ENCODE data around the gene SSBP2.
A peak's percentile ranks its signal among the peaks of the same experiment; 100 is the strongest.
"Not testable (repeated sequence)": the region's sequence is repeated elsewhere in the genome, so short reads cannot be mapped to it uniquely, and the experiment has no call there.

Gene SSBP2

DNA sequence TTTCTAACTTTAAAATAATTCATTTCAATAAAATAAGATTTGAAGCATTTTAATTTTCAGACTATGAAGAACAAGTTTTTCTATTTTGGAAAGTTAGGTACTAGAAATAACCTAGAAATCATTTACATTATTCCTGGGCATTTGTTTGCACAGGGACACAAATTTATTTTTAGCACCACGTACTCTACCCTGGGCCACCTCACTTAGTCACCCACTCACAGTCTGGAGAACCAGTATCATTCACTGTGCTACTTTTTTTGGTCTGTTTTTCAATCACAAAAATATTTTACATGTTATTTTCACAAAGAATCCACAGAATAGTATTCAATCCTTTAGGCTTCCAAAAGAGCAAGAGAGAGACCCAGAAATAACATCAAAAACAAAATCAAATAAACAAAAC lies 228.3 kb downstream of the SSBP2 start:
- no peaks in the 10 kb centered on the region for H3K9me3 Mint-ChIP-seq
- no peak for DNase-seq
- H3K27me3 Mint-ChIP-seq: no peaks in the 10 kb centered on the region
- no peaks in the 10 kb centered on the region for H3K36me3 Mint-ChIP-seq
- CTCF ChIA-PET: no interaction called here
- H3K27ac Mint-ChIP-seq: no peak overlapping the region
- H3K4me3 Mint-ChIP-seq: no peak overlapping the region
- H3K4me1 Mint-ChIP-seq: peaks cover 3% of the 10 kb centered on the region

DNA sequence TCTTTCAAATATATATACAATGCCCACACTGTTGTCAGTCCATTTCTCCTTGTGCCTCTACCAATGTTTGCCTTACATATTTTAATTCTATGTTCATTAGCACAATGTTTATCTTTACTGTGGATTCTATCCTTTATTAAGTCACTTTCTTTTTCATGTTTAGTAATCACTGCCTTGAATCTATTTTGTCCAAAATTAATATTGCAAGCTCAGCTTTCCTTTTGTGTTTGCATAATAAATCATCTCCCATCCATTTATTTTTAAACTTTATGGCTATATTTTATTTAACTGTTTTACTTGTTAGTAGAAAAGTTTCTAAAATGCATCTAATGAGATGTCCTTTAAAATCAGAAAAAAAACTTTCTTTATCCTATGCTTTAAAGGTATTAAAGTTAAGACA lies 230.1 kb downstream of the SSBP2 start:
- no peak for DNase-seq
- Mint-ChIP-seq H3K36me3 (no peaks in the 10 kb centered on the region), H3K9me3 (no peaks in the 10 kb centered on the region), H3K4me3 (no peak overlapping the region), H3K4me1 (peaks cover 3% of the 10 kb centered on the region), H3K27me3 (no peaks in the 10 kb centered on the region), H3K27ac (no peak overlapping the region)
- CTCF ChIA-PET: no interaction called here

DNA sequence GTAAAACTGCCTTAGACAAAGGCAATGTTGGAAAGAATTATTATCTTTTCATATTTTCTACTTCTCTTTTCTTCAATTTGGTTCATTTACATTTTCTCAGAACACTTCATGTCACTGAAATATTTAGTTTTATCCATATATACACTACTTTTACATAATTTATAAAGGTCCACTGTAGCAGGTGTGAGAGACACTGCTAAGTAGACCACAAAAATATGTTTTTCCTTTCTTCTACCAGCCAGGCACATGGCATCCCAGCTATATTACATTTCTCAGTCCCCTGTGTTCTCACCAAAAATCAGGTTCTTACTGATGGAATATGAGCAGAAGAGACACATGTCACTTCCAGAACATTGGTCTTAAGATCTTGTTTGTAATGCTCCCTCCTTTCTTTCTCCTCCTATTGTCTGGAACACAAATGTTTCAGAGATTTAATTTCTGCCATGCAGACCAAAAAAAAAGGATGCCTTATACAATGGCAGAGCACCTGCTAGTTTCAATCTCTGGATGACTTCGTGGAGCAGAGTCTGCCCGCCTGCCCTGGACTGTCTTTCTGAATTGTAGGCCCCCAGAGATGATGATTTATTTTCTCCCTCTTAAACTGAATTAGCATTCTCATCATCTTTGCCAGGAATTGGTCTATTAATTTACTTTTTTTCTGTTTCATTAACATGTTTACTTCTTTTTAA lies 231.5 kb downstream of the SSBP2 start:
- Mint-ChIP-seq H3K4me1 (no peaks in the 10 kb centered on the region), H3K36me3 (no peaks in the 10 kb centered on the region), H3K9me3 (no peaks in the 10 kb centered on the region), H3K4me3 (no peak overlapping the region), H3K27ac (no peak overlapping the region), H3K27me3 (no peaks in the 10 kb centered on the region)
- CTCF ChIA-PET: no interaction called here
- DNase-seq: no peak

DNA sequence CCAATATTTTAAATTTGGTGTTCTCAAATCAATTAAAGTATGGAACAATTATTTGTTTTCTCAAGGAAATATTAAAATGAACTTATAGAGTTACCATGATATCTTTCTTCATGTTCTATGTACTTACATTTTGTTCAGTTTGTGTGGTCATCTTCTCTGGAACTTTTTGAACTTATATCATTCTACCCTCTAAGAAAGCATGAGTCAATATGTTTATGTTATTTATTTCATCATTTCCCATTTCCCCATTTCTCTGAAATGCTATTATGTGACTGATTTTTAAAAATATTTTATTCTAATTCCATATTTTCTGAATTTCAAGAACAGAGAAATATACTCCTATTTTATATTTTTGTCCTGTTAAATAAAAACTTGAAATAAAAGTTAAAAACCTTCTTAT lies 233.4 kb downstream of the SSBP2 start:
- Mint-ChIP-seq H3K4me3 (no peak overlapping the region), H3K36me3 (no peaks in the 10 kb centered on the region), H3K4me1 (no peaks in the 10 kb centered on the region), H3K9me3 (no peaks in the 10 kb centered on the region), H3K27me3 (no peaks in the 10 kb centered on the region), H3K27ac (no peak overlapping the region)
- CTCF ChIA-PET: interaction anchor here (1.7 kb wide), 1 partner anchor 321 kb away, joined by 5 read pairs; no protein-coding TSS in a partner anchor
- no peak for DNase-seq

GRCh38 chr5:81516091-81516490 lies 234.8 kb downstream of the SSBP2 start:
- CTCF ChIA-PET: interaction anchor here (1.7 kb wide), 1 partner anchor 322 kb away, joined by 5 read pairs; no protein-coding TSS in a partner anchor
- no peak overlapping the region for H3K4me3 Mint-ChIP-seq
- DNase-seq: no peak
- H3K27me3 Mint-ChIP-seq: no peaks in the 10 kb centered on the region
- H3K36me3 Mint-ChIP-seq: no peaks in the 10 kb centered on the region
- no peak overlapping the region for H3K27ac Mint-ChIP-seq
- no peaks in the 10 kb centered on the region for H3K4me1 Mint-ChIP-seq
- H3K9me3 Mint-ChIP-seq: no peaks in the 10 kb centered on the region

DNA sequence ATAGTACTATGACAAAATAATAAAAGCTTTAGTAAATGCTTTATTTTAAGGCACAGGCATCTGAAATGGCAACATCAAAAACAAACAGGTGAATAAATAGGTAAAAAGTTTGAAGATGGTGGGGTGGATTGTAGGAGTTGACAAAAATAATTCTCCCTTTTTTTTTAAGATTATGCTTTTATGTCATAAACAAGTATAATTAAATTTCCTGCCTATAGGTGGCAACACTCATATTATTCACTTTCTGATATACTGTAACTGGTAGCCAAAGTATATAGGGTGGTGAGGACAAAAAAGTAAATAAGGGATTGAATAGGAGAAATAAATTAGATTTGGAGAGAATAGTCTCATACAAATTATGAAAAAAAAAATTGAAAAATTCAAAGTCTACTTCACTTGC lies 236.9 kb downstream of the SSBP2 start:
- no peaks in the 10 kb centered on the region for H3K27me3 Mint-ChIP-seq
- H3K9me3 Mint-ChIP-seq: no peaks in the 10 kb centered on the region
- H3K27ac Mint-ChIP-seq: no peak overlapping the region
- CTCF ChIA-PET: no interaction called here
- H3K4me3 Mint-ChIP-seq: no peak overlapping the region
- no peak for DNase-seq
- H3K4me1 Mint-ChIP-seq: no peaks in the 10 kb centered on the region
- H3K36me3 Mint-ChIP-seq: no peaks in the 10 kb centered on the region

DNA sequence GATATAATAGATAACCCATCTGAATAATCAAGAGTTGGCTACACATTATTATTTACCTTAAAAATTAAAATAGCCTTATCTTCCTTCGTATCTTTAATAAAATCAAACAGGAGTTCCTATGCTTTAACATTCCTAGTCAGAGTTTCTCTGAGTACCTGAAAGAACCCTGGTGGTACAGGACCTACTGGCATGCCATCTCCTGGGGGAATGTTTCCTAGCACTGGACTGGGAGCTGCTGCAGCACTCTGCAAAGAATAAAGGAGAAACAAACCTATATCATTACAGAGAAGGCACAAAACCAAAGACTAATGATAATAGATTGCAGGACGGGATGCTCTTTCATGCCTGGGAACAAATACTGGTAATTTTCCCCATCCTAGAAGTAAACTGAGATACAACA lies 237.4 kb downstream of the SSBP2 start:
- Mint-ChIP-seq H3K4me3 (no peak overlapping the region), H3K4me1 (no peaks in the 10 kb centered on the region), H3K36me3 (no peaks in the 10 kb centered on the region), H3K9me3 (no peaks in the 10 kb centered on the region), H3K27ac (no peak overlapping the region), H3K27me3 (no peaks in the 10 kb centered on the region)
- no peak for DNase-seq
- CTCF ChIA-PET: no interaction called here

DNA sequence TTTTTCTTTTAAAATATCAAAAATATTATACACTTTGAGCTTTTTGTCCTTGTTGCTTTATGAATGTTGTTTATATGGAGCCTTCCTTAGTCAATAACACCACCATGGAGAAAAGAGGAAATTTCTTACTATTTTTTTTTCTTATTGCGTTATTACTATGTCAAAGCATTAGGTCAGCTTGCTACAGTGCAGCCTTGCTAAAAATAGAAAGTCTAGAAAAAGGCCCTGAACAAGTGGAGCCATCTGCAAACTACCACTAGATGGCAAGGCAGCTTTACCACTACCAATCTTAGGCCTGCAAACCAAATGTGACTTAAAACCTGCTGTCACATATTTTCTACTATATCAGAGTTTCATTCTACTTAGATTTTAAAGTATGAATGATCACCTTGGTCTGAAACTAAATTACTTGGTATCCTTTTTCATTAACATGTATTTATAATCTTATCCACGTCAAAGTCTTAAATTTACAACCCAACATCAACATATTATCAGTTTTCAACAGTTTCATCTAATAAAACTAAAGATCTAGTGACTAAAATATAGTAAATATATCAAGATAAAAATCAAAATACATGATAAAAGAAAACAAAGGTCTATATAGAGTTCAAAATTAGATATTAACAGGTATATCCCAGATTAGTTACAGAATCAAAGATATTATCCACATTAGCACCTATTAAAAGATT lies 243.9 kb downstream of the SSBP2 start:
- peaks cover 4% of the 10 kb centered on the region for H3K36me3 Mint-ChIP-seq
- peak; percentile 57 for DNase-seq
- H3K4me3 Mint-ChIP-seq: no peak overlapping the region
- no peaks in the 10 kb centered on the region for H3K4me1 Mint-ChIP-seq
- H3K9me3 Mint-ChIP-seq: no peaks in the 10 kb centered on the region
- H3K27ac Mint-ChIP-seq: no peak overlapping the region
- no peaks in the 10 kb centered on the region for H3K27me3 Mint-ChIP-seq
- CTCF ChIA-PET: interaction anchor here (0.7 to 2.1 kb wide), 4 partner anchors 75 to 658 kb away, joined by 3 to 9 read pairs (median 3); partner anchors contain the start of gene SSBP2

DNA sequence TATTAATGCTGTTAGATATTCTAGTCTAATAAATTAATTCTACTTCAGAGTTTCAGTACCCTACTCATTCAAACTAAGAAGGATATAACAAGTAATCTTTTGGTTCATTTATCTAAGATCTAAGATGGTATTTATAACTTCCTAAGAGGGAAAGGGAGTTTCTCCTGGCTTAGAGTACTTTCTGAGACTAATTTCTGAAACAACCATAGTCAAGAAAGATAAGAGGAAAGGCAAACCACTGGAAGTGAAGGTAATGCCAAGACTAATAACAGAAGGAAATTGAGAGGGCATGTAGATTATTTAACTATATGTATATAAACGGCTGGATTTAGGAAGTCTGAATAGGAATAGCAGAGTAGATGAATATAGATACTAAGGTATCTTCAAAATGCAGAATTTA lies 244.5 kb downstream of the SSBP2 start:
- no peaks in the 10 kb centered on the region for H3K9me3 Mint-ChIP-seq
- H3K4me1 Mint-ChIP-seq: no peaks in the 10 kb centered on the region
- no peak overlapping the region for H3K4me3 Mint-ChIP-seq
- peaks cover 4% of the 10 kb centered on the region for H3K36me3 Mint-ChIP-seq
- H3K27ac Mint-ChIP-seq: no peak overlapping the region
- no peak for DNase-seq
- CTCF ChIA-PET: interaction anchor here (0.9 to 2.1 kb wide), 3 partner anchors 80 to 659 kb away, joined by 3 to 9 read pairs (median 3); partner anchors contain the start of gene SSBP2
- H3K27me3 Mint-ChIP-seq: no peaks in the 10 kb centered on the region

DNA sequence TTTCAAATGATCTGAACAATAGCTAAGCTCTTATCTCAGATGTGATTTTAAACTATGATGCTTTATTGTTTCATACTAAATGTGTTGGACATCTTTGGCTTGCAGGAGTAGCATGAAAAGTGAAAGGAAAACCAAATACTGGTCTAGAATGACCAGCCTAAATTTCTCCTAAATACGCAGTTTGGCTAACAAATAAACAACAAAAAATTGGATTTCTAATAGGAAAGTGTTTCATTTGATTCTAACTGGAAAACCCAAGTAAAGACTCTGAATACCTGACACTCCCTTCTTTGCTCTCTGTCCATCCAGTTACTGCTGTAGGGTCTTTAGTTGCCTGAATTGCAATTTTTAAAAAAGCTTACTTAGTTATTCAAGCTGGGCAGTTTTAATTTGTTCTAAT lies 245.2 kb downstream of the SSBP2 start:
- H3K9me3 Mint-ChIP-seq: no peaks in the 10 kb centered on the region
- no peak overlapping the region for H3K4me3 Mint-ChIP-seq
- DNase-seq: no peak
- H3K36me3 Mint-ChIP-seq: peaks cover 4% of the 10 kb centered on the region
- no peaks in the 10 kb centered on the region for H3K27me3 Mint-ChIP-seq
- H3K27ac Mint-ChIP-seq: no peak overlapping the region
- CTCF ChIA-PET: no interaction called here
- H3K4me1 Mint-ChIP-seq: no peaks in the 10 kb centered on the region

- H3K27ac Mint-ChIP-seq, H3K4me3 Mint-ChIP-seq, DNase-seq, H3K4me1 Mint-ChIP-seq, H3K27me3 Mint-ChIP-seq, H3K9me3 Mint-ChIP-seq, H3K36me3 Mint-ChIP-seq: not testable (repeated sequence)
- CTCF ChIA-PET: interaction anchor here (0.6 kb wide), 1 partner anchor 29 kb away, joined by 3 read pairs; no protein-coding TSS in a partner anchor
Measured at GRCh38 chr5:81503602-81504001, 247.3 kb downstream of the SSBP2 start.

- H3K9me3 Mint-ChIP-seq: no peaks in the 10 kb centered on the region
- H3K4me3 Mint-ChIP-seq: no peak overlapping the region
- H3K36me3 Mint-ChIP-seq: no peaks in the 10 kb centered on the region
- CTCF ChIA-PET: no interaction called here
- no peaks in the 10 kb centered on the region for H3K4me1 Mint-ChIP-seq
- no peak overlapping the region for H3K27ac Mint-ChIP-seq
- H3K27me3 Mint-ChIP-seq: no peaks in the 10 kb centered on the region
- no peak for DNase-seq
Measured at GRCh38 chr5:81495286-81495685, 255.6 kb downstream of the SSBP2 start.

GRCh38 chr5:81488862-81489261 lies 262.0 kb downstream of the SSBP2 start:
- no peaks in the 10 kb centered on the region for H3K9me3 Mint-ChIP-seq
- no peak overlapping the region for H3K27ac Mint-ChIP-seq
- H3K4me3 Mint-ChIP-seq: no peak overlapping the region
- DNase-seq: no peak
- H3K27me3 Mint-ChIP-seq: no peaks in the 10 kb centered on the region
- no peaks in the 10 kb centered on the region for H3K4me1 Mint-ChIP-seq
- CTCF ChIA-PET: no interaction called here
- H3K36me3 Mint-ChIP-seq: no peaks in the 10 kb centered on the region

GRCh38 chr5:81486711-81487110 lies 264.2 kb downstream of the SSBP2 start:
- Mint-ChIP-seq H3K4me1 (peaks cover 2% of the 10 kb centered on the region), H3K36me3 (peaks cover under 1% of the 10 kb centered on the region), H3K9me3 (no peaks in the 10 kb centered on the region), H3K27me3 (no peaks in the 10 kb centered on the region), H3K4me3 (no peak overlapping the region), H3K27ac (no peak overlapping the region)
- CTCF ChIA-PET: no interaction called here
- DNase-seq: no peak

DNA sequence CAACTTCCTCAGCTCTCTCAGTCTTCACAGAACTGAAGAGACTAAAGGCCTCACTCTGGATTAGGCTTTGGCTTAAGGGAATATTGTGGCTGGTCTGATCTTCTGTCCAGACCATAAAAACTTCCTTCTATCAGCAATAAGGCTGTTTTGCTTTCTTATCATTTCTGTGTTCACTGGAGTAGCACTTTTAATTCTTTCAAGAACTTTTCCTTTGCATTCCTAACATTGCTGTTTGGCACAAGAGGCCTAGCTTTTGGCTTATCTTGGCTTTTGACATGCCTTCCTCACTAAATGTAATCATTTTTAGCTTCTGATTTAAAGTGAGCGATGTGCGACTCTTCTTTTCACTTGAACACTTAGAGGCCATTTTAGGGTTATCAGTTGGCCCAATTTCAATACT lies 268.3 kb downstream of the SSBP2 start:
- CTCF ChIA-PET: no interaction called here
- no peak overlapping the region for H3K27ac Mint-ChIP-seq
- H3K4me3 Mint-ChIP-seq: no peak overlapping the region
- peaks cover 1% of the 10 kb centered on the region for H3K36me3 Mint-ChIP-seq
- no peak for DNase-seq
- peaks cover 3% of the 10 kb centered on the region for H3K4me1 Mint-ChIP-seq
- H3K9me3 Mint-ChIP-seq: no peaks in the 10 kb centered on the region
- no peaks in the 10 kb centered on the region for H3K27me3 Mint-ChIP-seq
